Mucosa of descending colon (tissue), 3 donors: ENCODE results near the gene TNRC18. TPM values are rescaled to one million over a fixed set of nuclear protein-coding genes. Genes with fewer than 3 reads are reported as not detected.
"Not testable (repeated sequence)": the region's sequence is repeated elsewhere in the genome, so short reads cannot be mapped to it uniquely, and the experiment has no call there.

ENCODE experiments used
- ATAC-seq: fragments of 200-7000 bp; cut with Tn5 transposase; one replicate; pipeline ENCODE4 v1.9.1; 2020; ENCODE audit warnings: mild to moderate bottlenecking, moderate library complexity
- DNase-seq, 3 donors: peaks; one replicate each; pipeline ENCODE4 v3.0.0-alpha.2; 2020
- H3K36me3 ChIP-seq: fragments of 200-600 bp; one replicate; pipeline ENCODE4 v1.8.0; 2021; ENCODE audit warnings: low read depth, mild to moderate bottlenecking
- H3K4me1 ChIP-seq: fragments of 200-600 bp; one replicate; pipeline ENCODE4 v1.8.0; 2021; ENCODE audit warnings: low read depth, mild to moderate bottlenecking
- H3K4me3 ChIP-seq: fragments of 200-600 bp; one replicate; pipeline ENCODE4 v1.8.0; 2021; ENCODE audit warnings: mild to moderate bottlenecking
- H3K9me3 ChIP-seq: fragments of 200-600 bp; one replicate; pipeline ENCODE4 v1.8.0; 2021; ENCODE audit warnings: mild to moderate bottlenecking
- intact Hi-C, 2 donors: fragments of 100-400 bp; cut with DNase I in 1 of 2; cut with micrococcal nuclease in 1 of 2; formaldehyde crosslinking; loops; one replicate each; pipeline versions ENCODE4 v1.11.0 to v1.11.1; 2022; cut with DNase I, micrococcal nuclease
- long read RNA-seq, 2 donors: library from polyadenylated mRNA; unstranded; transcript quantifications; one replicate each; pipeline ENCODE4 v2.0.0, GENCODE V29; 2019 to 2021
- total RNA-seq, 3 donors: library from RNA; stranded (reverse); fragmentation: NEBNext Ultra II Directional in 2 of 3; extraction: Animal tissue kit (Norgen Biotek cat#: 25700) in 2 of 3; gene quantifications; one replicate each; pipeline versions ENCODE4 v1.2.1 to v1.2.4, GENCODE V29; 2021 to 2023
- TF ChIP-seq, protein P1 (sequence below): fragments of 200-600 bp; IDR thresholded peaks from one replicate; pipeline ENCODE4 v1.8.0; 2022; ENCODE audit warnings: antibody characterized with exemption, mild to moderate bottlenecking
- donor health status: DM: no; HTN: no; CAD: no; lungs with moderate emphysema.
- donor health status: DM: no; HTN: no; CAD: no.
- donor health status: DM: no; HTN: yes; CAD: no.

Gene TNRC18, protein sequence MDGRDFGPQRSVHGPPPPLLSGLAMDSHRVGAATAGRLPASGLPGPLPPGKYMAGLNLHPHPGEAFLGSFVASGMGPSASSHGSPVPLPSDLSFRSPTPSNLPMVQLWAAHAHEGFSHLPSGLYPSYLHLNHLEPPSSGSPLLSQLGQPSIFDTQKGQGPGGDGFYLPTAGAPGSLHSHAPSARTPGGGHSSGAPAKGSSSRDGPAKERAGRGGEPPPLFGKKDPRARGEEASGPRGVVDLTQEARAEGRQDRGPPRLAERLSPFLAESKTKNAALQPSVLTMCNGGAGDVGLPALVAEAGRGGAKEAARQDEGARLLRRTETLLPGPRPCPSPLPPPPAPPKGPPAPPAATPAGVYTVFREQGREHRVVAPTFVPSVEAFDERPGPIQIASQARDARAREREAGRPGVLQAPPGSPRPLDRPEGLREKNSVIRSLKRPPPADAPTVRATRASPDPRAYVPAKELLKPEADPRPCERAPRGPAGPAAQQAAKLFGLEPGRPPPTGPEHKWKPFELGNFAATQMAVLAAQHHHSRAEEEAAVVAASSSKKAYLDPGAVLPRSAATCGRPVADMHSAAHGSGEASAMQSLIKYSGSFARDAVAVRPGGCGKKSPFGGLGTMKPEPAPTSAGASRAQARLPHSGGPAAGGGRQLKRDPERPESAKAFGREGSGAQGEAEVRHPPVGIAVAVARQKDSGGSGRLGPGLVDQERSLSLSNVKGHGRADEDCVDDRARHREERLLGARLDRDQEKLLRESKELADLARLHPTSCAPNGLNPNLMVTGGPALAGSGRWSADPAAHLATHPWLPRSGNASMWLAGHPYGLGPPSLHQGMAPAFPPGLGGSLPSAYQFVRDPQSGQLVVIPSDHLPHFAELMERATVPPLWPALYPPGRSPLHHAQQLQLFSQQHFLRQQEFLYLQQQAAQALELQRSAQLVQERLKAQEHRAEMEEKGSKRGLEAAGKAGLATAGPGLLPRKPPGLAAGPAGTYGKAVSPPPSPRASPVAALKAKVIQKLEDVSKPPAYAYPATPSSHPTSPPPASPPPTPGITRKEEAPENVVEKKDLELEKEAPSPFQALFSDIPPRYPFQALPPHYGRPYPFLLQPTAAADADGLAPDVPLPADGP (N-terminal part only)
- total RNA-seq = 100 to 1,000 TPM in 2 of 3 donors, 10 to 100 TPM in 1; 94.0 to 170 (median 112) TPM
- long read RNA-seq, donor 1, partial matches to known transcripts = 79 of 105 reads
- long read RNA-seq, donor 1, other reads (novel, unspliced or antisense) = 26 of 105 reads
- long read RNA-seq, donor 2, partial matches to known transcripts = 1 of 3 reads
- long read RNA-seq, donor 2, other reads (novel, unspliced or antisense) = 2 of 3 reads

DNA sequence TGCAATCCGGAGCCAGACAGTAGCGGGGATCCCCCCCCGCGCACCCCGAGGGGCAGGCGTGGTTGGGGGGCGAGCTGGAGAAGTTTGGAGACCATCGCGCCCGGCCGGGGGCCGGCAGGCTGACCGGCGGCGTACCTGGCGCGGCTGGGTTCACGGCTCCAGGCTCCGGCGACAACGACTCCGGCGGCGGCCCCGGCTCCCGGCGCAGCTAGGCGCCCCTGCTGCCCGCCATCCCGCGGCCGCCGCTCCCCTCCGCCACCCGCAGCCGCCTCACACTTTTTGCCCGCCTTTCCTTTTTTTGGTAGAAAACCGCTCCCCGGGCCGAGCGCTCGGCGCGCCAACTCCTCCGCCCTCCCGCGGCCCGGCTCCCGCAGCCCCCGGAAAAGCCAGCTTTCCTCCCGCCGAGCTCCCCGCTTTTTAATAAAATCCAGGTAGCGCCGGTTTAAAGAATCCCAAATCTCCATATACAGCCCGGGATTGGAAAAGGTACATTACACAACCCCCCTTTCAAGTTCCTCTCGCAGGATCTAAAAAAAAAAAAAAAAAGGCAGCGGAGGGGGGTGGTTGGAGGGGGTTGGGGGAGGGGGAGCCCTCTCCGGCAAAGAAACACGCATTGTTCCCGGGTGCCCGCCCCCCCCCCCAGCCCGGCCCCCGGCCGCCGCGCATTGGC, at the start of gene TNRC18:
Gene TNRC18, minus strand, starts transcription at position 529 of the 670 bp plus-strand sequence. CDS start 2,588 bp downstream, outside the sequence.
- intact Hi-C loops = no loop called here

DNA sequence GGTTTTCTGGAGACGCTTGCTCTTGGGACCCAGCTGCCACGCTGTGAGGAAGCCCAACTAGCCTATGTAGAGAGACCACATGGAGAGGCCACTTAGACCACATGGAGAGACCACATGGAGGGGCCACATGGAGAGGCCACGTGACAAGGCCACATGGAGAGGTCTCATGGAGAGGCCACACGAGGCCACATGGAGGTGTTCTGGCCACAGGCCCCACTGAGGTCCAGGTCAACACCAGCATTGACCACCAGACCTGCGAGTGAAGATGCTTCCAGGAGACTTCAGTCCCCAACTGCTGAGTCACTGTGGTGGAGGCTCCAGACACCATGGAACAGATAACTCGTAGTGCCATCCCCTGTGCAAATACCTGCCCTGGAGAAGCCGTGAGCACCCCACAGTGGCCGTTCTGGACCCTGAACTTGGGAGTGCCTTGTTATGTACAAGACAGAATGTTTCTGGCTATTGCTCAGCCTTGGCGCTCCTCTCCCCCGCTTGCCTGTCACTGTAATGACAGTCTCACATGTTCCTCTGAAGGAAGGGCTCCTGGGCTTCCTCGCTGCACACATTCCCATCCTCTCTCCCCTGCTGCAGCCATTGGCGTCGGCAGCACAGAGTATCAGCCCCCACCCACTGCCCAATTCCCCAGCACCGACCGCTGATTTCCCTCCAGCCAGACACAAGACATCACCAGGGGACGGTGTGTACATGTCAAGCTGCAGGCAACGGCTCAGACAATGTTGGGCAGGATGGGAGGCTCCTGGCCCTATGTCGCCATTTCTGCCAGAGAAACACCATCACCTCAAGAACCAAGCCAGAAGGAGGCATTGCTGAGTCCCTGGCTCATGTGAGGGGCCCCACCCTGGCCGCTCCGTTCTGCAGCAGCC, 49.0 kb upstream of the TNRC18 start:
- Histone ChIP-seq H3K9me3 (no peaks in the 10 kb centered on the region), H3K4me1 (no peaks in the 10 kb centered on the region), H3K4me3 (no peak overlapping the region), H3K36me3 (no peaks in the 10 kb centered on the region)
- ATAC-seq = no peak
- TF ChIP-seq, protein P1, sequence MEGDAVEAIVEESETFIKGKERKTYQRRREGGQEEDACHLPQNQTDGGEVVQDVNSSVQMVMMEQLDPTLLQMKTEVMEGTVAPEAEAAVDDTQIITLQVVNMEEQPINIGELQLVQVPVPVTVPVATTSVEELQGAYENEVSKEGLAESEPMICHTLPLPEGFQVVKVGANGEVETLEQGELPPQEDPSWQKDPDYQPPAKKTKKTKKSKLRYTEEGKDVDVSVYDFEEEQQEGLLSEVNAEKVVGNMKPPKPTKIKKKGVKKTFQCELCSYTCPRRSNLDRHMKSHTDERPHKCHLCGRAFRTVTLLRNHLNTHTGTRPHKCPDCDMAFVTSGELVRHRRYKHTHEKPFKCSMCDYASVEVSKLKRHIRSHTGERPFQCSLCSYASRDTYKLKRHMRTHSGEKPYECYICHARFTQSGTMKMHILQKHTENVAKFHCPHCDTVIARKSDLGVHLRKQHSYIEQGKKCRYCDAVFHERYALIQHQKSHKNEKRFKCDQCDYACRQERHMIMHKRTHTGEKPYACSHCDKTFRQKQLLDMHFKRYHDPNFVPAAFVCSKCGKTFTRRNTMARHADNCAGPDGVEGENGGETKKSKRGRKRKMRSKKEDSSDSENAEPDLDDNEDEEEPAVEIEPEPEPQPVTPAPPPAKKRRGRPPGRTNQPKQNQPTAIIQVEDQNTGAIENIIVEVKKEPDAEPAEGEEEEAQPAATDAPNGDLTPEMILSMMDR = no peak
- intact Hi-C loops = no loop called here
- no peak for DNase-seq

More for the DNA sequence above, at the start of gene TNRC18:
- Histone ChIP-seq H3K36me3 (no peaks in the 10 kb centered on the region), H3K4me1 (peaks cover 10% of the 10 kb centered on the region), H3K4me3 (peak within 1 kb of the TSS; percentile 79), H3K9me3 (no peaks in the 10 kb centered on the region)
- TF ChIP-seq, protein P1 = no peak
- no peak for ATAC-seq
- DNase-seq = peak in 2 of 3 donors; percentile 43 to 70

DNA sequence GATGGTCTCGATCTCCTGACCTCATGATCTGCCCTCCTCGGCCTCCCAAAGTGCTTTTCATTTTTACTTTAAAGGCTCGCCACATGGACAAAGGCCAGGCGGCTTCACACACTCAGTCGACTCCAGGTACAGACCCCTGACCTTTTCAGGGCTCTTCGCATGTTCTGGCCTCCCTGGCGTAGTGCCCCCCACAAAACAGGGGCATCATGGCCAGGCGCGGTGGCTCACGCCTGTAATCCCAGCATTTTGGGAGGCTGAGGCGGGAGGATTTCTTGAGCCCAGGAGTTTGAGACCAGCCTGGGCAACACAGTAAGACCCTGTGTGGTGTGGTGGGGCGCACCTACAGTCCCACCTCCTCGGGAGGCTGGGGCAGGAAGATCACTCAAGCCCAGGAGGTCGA, 48.0 kb upstream of the TNRC18 start:
- H3K36me3 ChIP-seq, H3K4me3 ChIP-seq, DNase-seq, intact Hi-C loops, H3K9me3 ChIP-seq, H3K4me1 ChIP-seq, ATAC-seq: not testable (repeated sequence)

DNA sequence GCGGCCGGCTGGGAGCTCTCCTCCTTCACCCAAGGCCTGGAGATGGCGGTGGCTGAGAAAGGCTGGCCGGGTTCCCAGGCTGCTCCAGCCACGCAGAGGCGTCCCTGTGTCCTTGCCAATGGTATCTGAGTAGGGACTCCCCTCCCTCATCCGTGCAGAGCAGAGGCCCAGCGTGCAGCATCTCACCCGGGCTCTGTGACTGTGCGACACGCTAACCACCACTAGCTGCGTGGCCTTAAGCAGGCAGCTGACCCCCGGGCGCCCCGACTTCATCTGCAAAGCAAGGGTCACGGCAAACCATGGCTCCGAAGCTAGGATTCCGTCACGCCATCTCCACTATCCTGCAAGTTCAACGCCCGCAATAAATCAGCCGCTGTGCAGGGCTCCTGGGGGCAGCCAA, 47.2 kb upstream of the TNRC18 start:
- no peak for DNase-seq
- intact Hi-C loops = no loop called here

More for the DNA sequence above, 47.2 kb upstream of the TNRC18 start:
- Histone ChIP-seq H3K9me3 (no peaks in the 10 kb centered on the region), H3K4me1 (no peaks in the 10 kb centered on the region), H3K4me3 (no peak overlapping the region), H3K36me3 (no peaks in the 10 kb centered on the region)
- TF ChIP-seq, protein P1 = no peak
- ATAC-seq = no peak
